CD4-positive, alpha-beta T cell treated with Interleukin-21 for 1 hour (primary cell): ENCODE measurements around the gene PCARE.
A peak's percentile ranks its signal among the peaks of the same experiment; 100 is the strongest.

ENCODE experiments used
- DNase-seq: peaks from one replicate; pipeline ENCODE4 v3.0.0-alpha.2; 2020

The PCARE gene

GRCh38 chr2:29032189-29032588 lies 42.1 kb downstream of the PCARE start:
- DNase-seq = no peak

GRCh38 chr2:29031046-29031445 lies 43.3 kb downstream of the PCARE start:
- DNase-seq = no peak

GRCh38 chr2:29025711-29026110 lies 48.6 kb downstream of the PCARE start:
- no peak for DNase-seq

GRCh38 chr2:29024882-29025430 lies 49.4 kb downstream of the PCARE start:
- no peak for DNase-seq

- DNase-seq = no peak
Measured at GRCh38 chr2:29023188-29023587, 51.1 kb downstream of the PCARE start.

- no peak for DNase-seq
Measured at GRCh38 chr2:29022679-29023078, 51.6 kb downstream of the PCARE start.

GRCh38 chr2:29021886-29022285 lies 52.4 kb downstream of the PCARE start:
- DNase-seq = no peak

- no peak for DNase-seq
Measured at GRCh38 chr2:29017716-29018435, 56.4 kb downstream of the PCARE start.

- peak; percentile 19 for DNase-seq
Measured at GRCh38 chr2:29016504-29016903, 57.8 kb downstream of the PCARE start.

GRCh38 chr2:29015701-29016470 lies 58.4 kb downstream of the PCARE start:
- no peak for DNase-seq

- DNase-seq = peak; percentile 73
Measured at GRCh38 chr2:29014811-29015421, 59.4 kb downstream of the PCARE start.

- no peak for DNase-seq
Measured at GRCh38 chr2:29014331-29014730, 60.0 kb downstream of the PCARE start.

GRCh38 chr2:29013057-29013780 lies 61.1 kb downstream of the PCARE start:
- DNase-seq = no peak

- DNase-seq = peak; percentile 61
Measured at GRCh38 chr2:29012211-29012681, 62.1 kb downstream of the PCARE start.
